Activated T-cell treated with anti-CD3 and anti-CD28 coated beads for 1 hour (primary cell): ENCODE measurements around the gene YIF1A.
"Not testable (repeated sequence)": the region's sequence is repeated elsewhere in the genome, so short reads cannot be mapped to it uniquely, and the experiment has no call there.

Experiments used
- DNase-seq: peaks from one replicate; pipeline ENCODE4 v3.0.0-alpha.2; 2020; ENCODE audit warnings: low read depth

The YIF1A gene

GRCh38 chr11:66286699-66287098, 2.2 kb downstream of the YIF1A start:
- no peak for DNase-seq

- no peak for DNase-seq
These were observed 3.5 kb downstream of the YIF1A start for GRCh38 chr11:66285250-66285947.

DNA sequence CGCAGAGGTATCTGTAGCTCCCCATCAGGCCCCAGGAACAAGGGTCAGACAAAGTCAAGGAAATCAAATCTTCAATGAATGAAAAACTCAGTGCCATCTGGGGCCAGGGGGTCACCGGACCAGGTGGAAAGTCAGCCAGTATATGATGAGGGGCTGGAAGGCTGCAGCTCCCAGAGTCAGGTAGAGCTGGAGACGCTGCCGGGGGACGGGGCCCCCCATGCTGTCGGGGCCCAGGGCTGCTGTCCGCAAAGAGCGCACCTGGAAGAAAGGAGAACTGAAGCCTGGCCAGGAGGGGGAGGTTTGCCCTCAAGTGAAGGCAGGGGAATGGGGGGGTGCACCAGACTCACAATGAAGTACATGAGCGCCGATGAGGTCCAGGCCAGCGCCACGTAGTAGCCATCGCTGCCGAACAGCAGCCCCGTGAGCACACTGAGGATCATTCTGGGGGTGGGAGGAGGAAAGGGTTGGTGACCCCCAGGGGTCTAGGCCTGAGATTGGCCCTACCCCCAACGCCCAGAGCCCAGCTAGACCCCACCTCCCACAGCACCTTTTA, 4.3 kb downstream of the YIF1A start:
- no peak for DNase-seq

GRCh38 chr11:66283461-66284105, 5.4 kb downstream of the YIF1A start:
- no peak for DNase-seq

DNA sequence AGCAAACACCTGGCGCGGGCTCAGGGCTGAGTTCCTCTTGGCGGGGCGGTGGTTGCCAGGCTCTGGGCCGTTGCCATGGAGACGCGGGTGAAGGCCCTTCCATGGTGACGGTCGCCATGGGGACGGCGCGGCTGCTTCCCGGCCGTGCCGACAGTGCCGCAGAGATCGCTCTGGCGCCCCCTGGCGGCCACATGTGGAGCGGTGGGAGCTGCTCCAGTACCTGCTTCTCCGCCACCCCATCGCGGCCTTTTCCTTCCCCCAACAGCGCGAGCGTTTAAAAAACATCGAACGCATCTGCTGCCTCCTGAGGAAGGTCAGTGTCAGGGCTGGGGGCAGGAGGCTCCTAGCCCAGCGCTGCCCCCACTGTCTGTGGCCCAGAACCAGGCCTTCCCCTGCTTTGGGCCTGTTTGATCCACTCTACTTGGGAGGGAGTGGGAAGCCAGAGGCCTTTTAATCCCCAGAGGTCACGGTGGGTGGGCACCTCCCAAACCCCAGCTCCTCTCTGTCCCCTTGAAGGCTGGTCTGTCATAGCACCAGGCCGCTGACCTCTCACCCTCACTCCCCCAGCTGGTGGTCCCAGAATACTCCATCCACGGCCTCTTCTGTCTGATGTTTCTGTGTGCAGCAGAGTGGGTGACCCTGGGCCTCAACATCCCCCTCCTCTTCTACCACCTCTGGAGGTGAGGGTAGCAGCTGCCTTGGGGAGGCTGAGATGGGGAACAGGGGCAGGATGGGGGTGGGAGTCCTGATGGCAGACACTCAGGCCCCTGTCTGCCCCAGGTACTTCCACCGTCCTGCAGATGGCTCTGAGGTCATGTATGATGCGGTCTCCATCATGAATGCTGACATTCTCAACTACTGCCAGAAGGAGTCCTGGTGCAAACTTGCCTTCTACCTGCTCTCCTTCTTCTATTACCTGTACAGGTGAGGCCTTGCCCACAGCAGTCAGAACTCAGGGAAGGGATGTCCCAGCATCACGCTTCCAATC, 6.2 kb downstream of the YIF1A start:
- DNase-seq = peak; percentile 100

DNA sequence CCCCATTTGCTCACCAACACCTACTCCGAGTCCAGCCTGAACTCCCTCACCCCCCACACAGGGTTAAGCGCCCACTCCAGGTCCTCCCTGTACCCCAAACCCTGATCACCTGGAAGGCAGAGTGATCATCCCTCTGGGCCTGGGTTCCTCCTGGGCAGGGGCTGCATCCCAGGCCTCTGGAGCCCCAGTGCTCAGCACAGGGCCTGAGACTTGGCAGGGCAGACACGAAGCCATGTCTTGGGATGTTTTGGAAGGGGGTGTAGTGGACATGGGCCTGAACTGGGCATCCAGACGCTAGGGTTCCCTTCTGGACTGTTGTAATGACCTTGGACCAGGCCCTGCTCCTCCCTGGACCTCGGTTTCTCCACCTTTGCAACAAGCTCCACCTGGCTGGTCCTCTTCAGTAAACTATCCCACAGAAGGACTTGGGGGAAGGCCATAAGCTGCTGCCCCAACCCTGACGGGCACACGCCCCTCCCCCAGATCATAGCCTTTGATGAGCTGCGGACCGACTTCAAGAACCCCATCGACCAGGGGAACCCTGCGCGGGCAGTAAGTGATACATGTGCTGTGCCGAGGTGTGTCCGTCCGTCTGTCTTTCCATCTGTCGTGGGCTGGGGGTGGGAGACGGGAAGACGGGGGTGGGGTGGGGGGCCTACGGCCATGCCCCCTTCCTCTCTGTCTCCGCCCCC, 7.0 kb downstream of the YIF1A start:
- no peak for DNase-seq

GRCh38 chr11:66281001-66281400, 7.9 kb downstream of the YIF1A start:
- no peak for DNase-seq

DNA sequence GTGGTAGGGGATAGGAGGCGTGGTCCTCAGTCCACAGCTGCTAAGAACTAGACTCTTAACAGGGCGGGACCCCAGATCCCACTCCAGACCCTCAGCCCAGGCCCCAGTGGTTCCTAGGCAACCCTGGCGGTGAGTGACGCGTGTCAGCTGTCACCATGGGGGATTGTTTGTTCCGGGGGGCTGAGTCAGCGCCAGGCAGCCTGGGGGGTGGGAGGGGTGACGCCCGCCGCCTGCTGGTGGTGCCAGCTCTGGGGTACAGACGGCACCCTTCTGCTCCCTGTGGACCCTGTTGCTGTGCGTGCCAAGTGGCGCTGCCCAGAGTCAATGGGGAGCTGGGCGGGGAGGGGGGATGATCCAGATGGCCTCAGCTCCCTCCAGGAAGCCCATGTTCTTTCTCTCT, 8.5 kb downstream of the YIF1A start:
- DNase-seq = no peak

DNA sequence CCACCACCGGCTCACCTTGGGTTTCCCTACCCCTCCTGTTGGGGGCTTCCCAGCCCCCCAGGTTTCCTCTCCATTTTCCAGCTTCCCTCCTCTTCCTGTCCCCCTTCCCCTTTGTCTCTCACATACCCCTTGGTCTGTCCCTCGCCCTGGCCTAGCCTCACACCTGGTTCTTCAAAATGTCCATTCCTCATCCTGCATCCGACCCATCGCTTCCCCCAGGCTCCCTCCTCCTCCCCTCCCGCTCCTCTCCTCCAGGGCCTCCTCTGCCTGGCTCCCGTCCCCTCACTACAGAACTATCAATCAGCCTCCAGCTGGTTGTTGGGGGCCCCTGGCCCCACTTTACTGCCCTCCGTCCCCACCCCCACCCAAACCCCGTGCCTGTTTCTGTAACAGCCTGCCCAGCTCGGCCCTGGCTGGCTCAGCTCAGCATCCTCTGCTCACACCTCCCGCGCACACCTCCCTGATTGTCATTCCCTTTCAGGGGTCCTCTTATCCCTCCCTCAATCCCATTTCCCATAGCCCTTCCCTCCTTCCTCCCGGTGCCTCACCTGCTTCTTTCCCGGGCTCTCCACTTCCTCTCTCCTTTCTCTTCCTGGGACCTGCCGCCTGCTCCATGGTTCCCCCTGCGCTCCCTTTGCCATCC, 9.7 kb downstream of the YIF1A start:
- DNase-seq = no peak

DNA sequence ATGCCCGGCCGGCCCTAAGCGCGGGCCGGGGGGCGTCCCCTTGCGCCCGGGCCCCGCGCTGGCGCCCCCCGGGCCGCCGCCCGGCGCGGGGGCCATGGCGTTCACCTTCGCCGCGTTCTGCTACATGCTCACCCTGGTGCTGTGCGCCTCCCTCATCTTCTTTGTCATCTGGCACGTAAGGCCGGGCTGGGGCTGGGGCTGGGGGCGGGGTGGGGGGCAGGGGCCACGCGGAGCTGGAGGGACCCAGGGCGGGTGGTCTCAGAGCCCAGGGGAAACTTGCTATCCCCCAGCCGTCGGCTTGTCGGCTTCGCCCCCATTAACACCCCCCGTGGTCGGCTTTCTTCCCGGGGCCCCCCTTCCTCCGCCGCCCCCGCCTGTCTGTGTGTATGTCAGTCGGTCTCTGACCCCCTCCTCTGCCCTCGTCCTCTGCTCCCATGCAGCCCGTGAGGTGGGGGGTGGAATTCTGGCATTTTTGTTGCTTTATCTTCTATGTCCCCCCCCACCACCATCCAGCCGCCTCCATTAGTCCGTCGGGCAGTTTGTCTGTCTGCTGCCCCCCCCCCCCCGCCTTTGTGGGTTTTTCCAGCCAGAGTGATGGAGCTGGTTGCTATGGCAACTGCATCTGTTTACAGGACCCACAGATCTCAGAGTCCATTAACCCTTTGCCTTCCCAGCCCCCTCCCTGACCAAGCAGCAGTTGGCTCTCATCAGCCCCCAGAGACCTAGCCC, 10.4 kb downstream of the YIF1A start:
- no peak for DNase-seq

GRCh38 chr11:66277471-66278362, 11.2 kb downstream of the YIF1A start, which contains the start of gene CNIH2:
Gene CNIH2, plus strand, starts transcription at chr11:66278175. Its CDS starts 282 bp downstream, at chr11:66278457.
- no peak for DNase-seq

GRCh38 chr11:66277064-66277463, 11.9 kb downstream of the YIF1A start:
- DNase-seq = not testable (repeated sequence)

- not testable (repeated sequence) for DNase-seq
These were observed 12.3 kb downstream of the YIF1A start for GRCh38 chr11:66276619-66277018.

- no peak for DNase-seq
These were observed 12.8 kb downstream of the YIF1A start for GRCh38 chr11:66275984-66276612.

- DNase-seq = no peak
These were observed 13.5 kb downstream of the YIF1A start for GRCh38 chr11:66275396-66275795.

GRCh38 chr11:66274219-66274618, 14.7 kb downstream of the YIF1A start:
- DNase-seq = no peak

- no peak for DNase-seq
These were observed 16.3 kb downstream of the YIF1A start for GRCh38 chr11:66272596-66272995.

GRCh38 chr11:66271816-66272215, 17.1 kb downstream of the YIF1A start:
- DNase-seq = no peak
